HG03378 (cell line): Measurements from ENCODE around the gene ZMYND8.
"Not testable (repeated sequence)": the region's sequence is repeated elsewhere in the genome, so short reads cannot be mapped to it uniquely, and the experiment has no call there.

Experiments used
- ATAC-seq: cut with Tn5 transposase; IDR thresholded peaks from one replicate; pipeline ENCODE4 v1.9.1; 2021; ENCODE audit warnings: mild to moderate bottlenecking, moderate library complexity; ENCODE audit not compliant: unreplicated experiment

Gene ZMYND8

DNA sequence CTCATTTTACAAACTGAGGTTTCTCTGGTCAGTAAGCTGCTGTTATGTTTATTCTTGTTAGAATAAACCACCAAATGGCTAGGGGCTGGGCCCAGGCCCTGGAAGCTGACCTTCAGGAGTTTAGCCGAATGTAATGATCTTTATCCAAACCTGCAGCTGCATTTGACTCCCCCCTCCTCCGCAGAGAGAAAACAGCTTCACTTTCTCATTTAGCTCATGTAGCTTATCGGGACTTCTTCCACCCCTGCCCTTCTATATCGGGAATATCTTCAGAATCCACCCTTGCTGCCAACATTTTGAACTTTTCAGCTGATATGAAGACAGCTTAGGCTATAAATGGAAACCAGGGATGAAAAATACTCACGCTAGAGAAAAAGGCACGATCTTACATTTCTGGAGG, 102.6 kb downstream of the ZMYND8 start:
- ATAC-seq: no peak

DNA sequence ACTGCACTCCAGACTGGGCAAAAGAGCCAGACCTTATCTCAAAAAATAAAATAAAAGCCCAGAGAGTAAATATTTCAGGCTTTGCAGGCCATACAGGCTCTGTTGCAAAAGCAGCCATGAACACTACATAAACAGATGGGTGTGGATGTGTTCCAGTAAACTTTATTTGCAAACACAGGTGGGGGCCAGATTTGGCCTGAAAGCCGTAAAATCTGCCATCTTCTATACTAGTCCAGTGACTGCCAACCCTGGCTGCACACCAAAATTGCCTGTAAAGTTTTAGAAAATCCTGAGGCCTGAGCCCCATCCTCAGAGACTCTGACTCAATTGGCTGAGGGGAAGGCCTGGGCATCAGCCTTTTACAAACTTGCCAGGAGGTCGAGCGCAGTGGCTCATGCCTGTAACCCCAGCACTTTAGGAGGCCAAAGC, 103.6 kb downstream of the ZMYND8 start:
- ATAC-seq: no peak

GRCh38 chr20:47251154-47252020, 105.1 kb downstream of the ZMYND8 start:
- ATAC-seq: no peak

- no peak for ATAC-seq
These were observed 106.1 kb downstream of the ZMYND8 start for GRCh38 chr20:47250360-47250759.

- no peak for ATAC-seq
These were observed 106.6 kb downstream of the ZMYND8 start for GRCh38 chr20:47249913-47250312.

DNA sequence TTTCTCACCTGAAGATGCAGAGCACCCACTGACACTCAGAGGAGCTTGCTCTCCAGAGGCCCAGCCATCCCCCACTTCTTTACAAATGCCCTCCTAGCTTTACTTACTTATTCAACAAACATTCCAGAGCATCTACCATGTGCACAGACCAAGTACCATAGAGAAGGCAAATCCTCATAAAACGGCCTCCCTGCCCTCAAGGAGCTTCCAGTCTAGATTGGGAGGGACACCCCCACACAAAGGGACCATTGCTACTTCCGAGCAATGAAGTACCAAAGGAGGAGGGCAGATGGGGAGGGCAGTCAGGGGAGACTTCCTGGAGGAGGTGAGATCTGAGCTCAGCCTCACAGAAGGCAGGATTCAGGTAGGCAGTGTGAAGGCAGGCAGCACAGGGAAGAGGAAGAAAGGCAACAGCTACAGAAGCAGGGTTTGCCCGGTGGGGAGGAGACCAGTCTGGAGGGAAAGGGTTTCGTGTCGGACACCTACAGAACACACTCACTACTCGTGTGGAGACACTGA, 108.0 kb downstream of the ZMYND8 start:
- ATAC-seq: no peak

DNA sequence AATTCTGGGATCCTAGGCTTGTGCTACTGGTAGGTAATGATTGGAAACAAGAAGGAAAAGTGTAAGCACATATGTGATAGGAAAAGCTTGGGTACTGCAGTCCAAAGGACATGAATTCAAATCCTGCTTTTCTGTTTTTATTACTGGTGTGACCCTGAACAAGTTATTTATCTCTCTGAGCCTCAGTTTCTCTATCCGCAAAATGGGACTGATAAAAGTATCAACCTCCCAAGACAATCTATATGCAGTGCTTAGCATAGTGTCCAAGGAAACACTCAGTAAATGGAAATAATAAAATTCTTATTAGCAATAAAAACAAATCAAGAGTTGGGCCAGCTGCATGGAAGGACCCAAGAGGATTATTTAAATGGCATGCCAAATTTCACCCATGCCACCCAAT, 108.5 kb downstream of the ZMYND8 start:
- ATAC-seq: no peak

- ATAC-seq: no peak
These were observed 110.3 kb downstream of the ZMYND8 start for GRCh38 chr20:47246061-47246777.

DNA sequence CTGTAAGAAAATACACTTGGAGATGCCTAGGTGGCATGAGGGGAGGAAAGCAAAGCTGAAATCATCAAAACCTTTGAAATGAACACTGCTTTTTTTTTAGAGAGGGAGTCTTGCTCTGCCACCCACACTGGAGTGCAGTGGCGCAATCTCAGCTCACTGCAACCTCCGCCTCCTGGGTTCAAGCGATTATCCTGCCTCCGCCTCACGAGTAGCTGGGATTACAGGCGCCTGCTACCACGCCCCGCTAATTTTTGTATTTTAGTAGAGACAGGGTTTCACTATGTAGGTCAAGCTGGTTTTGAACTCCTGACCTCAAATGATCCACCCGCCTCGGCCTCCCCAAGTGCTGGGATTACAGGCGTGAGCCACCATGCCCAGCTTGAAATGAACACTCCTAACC, 111.3 kb downstream of the ZMYND8 start:
- not testable (repeated sequence) for ATAC-seq

DNA sequence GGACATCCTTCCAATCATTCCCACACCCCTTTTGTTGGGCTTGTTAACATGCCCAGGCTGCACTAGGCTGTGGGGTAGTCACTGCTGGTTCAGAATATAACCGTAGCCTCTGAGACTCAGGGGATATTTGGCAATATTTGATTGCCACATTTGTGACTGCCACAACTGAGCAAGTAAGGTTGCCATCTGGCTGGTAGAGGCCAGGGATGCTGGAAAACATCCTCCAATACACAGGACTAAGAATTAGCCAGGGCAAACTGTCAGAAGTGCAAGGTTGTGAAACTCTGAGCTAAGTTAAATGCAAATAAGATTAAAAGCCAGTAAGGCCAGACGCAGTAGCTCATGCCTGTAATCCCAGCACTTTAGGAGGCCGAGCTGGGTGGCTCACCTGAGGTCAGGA, 112.0 kb downstream of the ZMYND8 start:
- ATAC-seq: no peak

DNA sequence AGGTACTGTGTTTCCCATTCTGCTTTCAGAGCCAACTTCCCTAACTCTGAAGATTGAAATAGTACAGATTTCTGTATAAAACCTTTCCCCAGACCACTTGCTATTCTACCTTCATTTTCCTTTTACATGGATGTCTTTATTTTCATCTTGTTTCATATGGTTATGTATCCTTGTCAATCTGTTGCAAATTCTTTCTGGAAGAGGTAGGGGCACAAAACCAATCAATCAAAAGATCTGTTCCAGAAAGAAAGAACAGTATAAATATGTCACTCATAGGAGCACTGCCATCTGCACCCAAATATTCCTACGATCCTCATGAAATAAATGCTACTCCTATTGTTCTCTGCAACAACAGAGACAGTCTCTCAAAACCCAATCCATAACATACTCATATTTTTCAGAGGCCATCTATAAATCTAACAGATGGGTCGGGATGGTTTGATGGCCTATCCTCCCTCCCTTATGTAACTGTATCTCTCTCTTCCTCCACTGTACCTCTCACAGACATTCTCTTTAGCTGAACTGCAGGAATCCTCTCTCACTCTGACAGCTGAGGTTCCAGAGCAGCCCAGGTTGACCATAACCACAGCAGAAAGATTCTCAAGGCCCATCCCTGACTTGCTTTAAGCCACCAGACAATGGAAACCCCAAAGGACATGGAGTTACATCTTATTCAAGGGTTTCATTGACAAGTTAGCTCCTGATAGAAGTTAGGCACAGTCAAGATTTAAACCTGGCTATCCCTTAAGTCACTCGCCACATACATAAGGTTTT, 112.8 kb downstream of the ZMYND8 start:
- ATAC-seq: no peak

- ATAC-seq: no peak
These were observed 113.5 kb downstream of the ZMYND8 start for GRCh38 chr20:47243003-47243402.

DNA sequence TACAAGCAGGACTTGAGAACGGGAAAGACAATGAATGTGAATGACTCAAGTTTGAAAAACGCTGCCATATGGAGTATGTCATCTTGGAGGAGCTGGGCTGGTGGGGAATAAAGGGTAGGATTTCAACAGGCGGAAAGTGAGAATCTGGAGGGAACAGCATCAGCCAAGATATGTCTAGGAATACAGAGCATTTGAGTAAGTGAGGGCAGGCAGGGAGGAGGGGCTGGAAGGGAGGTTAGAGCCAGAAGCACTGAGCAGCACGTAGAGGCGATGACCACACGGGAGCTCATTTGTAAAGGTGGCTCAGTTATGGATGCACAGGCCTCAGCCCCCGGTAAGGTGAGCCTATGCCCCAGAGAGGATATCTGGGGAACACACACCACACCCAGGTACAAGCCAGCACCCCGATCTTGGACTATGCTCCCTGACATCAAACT, 115.1 kb downstream of the ZMYND8 start:
- ATAC-seq: no peak

DNA sequence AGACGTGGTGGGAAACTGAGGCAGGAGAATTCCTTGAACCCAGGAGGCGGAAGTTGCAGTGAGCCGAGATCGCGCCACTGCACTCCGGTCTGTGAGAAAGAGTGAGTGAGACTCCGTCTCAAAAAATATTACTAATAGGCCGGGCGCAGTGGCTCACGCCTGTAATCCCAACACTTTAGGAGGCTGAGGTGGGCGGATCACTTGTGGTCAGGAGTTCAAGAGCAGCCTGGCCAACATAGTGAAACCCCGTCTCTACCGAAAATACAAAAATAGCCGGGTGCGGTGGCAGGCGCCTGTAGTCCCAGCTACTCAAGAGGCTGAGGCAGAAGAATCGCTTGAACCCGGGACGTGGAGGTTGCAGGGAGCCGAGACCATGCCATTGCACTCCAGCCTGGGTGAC, 116.4 kb downstream of the ZMYND8 start:
- not testable (repeated sequence) for ATAC-seq

GRCh38 chr20:47239719-47240067, 116.8 kb downstream of the ZMYND8 start:
- ATAC-seq: no peak

DNA sequence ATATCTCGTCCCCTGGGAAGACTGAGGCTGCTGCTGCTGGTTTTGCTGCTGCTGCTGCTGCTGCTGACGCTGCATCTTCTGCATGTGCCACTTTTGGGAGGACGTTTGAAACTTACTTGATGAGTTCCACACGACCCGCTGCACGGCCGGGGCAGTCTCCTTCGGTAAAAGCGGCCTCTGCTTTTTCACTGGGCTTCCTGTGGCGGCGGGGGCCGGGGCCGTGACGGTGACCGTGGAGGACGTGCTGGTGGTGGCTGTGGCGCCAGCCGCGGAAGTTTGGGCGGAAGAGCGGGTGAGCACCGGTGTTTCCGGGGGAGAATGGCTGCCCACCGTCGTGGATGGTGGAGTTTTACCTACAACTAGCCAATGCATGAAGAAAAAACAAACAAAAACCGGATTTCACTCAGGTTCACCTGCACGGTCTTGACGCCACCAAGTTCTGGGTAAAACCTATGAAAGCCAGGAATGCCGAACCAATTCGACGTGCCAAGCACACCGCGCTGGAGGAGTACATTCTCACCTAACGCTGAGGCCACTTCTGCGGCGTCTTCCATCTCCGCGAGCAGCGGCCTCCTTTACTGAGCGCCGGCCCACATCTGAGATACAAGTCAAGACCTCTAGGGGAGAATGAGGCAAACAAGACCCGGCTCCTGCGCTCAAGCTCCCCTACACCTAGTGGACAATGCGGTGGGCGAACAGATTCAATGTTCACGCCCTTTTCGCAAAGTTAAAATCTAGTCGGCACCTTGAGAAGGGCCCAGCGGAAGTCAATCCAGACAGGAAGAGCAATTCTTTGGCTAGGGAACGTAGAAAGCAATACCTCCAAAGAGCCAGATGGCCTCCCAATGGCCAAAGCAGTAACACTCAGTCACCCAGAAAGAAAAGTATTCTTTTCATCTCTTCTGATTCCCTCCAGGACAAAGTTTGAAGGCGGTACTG, 117.5 kb downstream of the ZMYND8 start:
- ATAC-seq: no peak

- ATAC-seq: no peak
These were observed 118.8 kb downstream of the ZMYND8 start for GRCh38 chr20:47237715-47238114.

DNA sequence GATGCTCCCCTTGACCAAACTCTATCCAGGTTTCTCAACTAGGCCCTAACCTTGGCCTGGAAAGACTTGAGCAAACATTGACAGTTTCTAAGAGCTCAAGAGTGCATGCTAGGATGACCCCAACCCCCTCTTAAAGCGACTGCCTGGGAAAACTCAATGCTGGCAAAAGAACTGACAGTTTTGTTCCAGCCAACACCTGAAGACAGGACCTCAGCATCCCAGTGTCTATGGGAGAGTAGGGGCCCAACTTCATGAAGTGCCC, 119.9 kb downstream of the ZMYND8 start:
- ATAC-seq: no peak

DNA sequence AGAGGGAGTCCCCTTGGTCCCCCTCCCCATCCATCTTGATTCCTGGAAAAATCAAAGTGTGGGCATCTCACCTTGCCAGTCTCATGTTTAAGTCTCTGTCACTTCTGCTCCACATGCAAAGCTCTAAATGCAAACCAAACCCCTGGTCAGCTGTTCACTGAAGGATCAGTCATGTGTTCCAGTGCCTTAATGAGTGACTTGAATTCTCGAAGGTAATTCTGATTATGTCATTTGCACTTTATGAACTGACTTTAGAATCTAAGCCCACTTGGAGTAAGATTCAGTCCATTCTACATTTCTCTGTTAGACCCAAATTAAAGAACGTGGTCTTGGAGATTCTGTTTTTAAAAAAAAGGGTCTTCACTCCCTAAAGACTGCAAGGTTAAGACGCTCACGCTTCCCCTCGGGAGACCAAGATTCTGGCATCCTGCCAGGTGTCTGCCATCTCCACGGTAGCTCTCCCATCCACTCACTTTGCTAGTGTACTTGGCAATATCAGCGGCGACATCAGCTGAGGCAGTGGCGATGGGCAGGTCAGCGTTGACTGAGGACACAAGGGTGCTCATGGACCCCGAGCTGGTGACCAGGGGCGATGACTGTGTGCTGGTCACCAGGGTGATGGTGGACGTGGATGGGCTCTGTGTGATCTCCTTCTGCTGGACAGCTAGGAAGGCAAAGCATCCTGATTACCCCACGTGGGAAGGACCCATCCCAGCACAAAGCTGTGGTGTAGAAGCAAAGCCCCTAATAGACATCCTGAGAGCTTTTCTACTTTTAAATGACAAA, 120.5 kb downstream of the ZMYND8 start:
- no peak for ATAC-seq

DNA sequence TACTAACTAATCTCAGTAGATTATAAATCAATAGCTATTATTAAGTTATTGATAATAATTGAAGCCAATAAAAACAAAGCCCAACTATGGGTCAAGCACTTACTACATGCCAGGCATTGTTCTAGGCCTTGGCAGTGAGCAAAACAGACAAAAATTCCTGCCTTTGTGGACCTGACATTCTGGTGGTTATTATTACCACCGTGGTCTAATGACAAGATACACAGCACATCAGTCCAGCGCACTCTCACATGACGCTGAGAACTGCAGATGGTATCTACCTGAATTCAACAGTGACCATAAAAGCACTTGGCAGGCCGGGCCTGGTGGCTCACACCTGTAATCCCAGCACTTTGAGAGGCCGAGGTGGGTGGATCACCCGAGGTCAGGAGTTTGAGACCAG, 121.4 kb downstream of the ZMYND8 start:
- no peak for ATAC-seq
